Fibroblast of lung (primary cell): Measurements from ENCODE around the gene ARHGEF11. TPM values are rescaled to one million over a fixed set of nuclear protein-coding genes. Genes with fewer than 3 reads are reported as not detected.

Experiments
- DNase-seq, 2 donors: peaks; one replicate each; pipeline versions ENCODE4 v3.0.0 to v3.0.0-alpha.2; 2010; ENCODE audit warnings: low read depth in 2 of 2
- H2AFZ ChIP-seq: 2 replicates; pipeline ENCODE4 v1.5.1; 2012; ENCODE audit warnings: low read length, control low read depth, inconsistent platforms
- H3K27ac ChIP-seq: 2 replicates; pipeline ENCODE4 v1.5.1; 2011; ENCODE audit warnings: low read length, control low read depth; ENCODE audit not compliant: insufficient read depth
- H3K27me3 ChIP-seq: 2 replicates; pipeline ENCODE4 v1.5.1; 2011; ENCODE audit warnings: mild to moderate bottlenecking, low read length; ENCODE audit not compliant: control insufficient read depth, insufficient read depth
- H3K36me3 ChIP-seq: 2 replicates; pipeline ENCODE4 v1.5.1; 2011; ENCODE audit warnings: low read length; ENCODE audit not compliant: control insufficient read depth, insufficient read depth
- H3K4me1 ChIP-seq: 2 replicates; pipeline ENCODE4 v1.5.1; 2011; ENCODE audit warnings: low read length; ENCODE audit not compliant: control insufficient read depth, insufficient read depth; ENCODE audit errors: extremely low read depth
- H3K4me2 ChIP-seq: 2 replicates; pipeline ENCODE4 v1.5.1; 2011; ENCODE audit warnings: low read length, control low read depth; ENCODE audit not compliant: insufficient read depth; ENCODE audit errors: extremely low read depth
- H3K4me3 ChIP-seq, 4 experiments: fragments of 200-600 bp in 1 of 4; sonication (generic) in 1 of 4; replicated peaks in 1 of 4; 2 replicates each; pipeline ENCODE4 v1.5.1; 2011 to 2016; ENCODE audit warnings: low read length in 4 of 4, low read depth in 3 of 4, mild to moderate bottlenecking in 3 of 4, control low read depth in 2 of 4, inconsistent platforms in 1 of 4, mixed read lengths in 1 of 4; ENCODE audit not compliant: insufficient read depth in 1 of 4; ENCODE audit errors: control extremely low read depth in 1 of 4
- H3K79me2 ChIP-seq: 2 replicates; pipeline ENCODE4 v1.5.1; 2012; ENCODE audit warnings: mild to moderate bottlenecking, low read length, inconsistent platforms; ENCODE audit not compliant: control insufficient read depth, insufficient read depth
- H3K9ac ChIP-seq: 2 replicates; pipeline ENCODE4 v1.5.1; 2011; ENCODE audit warnings: mild to moderate bottlenecking, low read length, control low read depth; ENCODE audit not compliant: insufficient read depth
- H3K9me3 ChIP-seq: 2 replicates; pipeline ENCODE4 v1.5.1; 2012; ENCODE audit warnings: low read depth, low read length; ENCODE audit not compliant: control insufficient read depth, insufficient read depth
- H4K20me1 ChIP-seq: 2 replicates; pipeline ENCODE4 v1.5.1; 2011; ENCODE audit warnings: low read length; ENCODE audit not compliant: control insufficient read depth, insufficient read depth; ENCODE audit errors: extremely low read depth
- EZH2 ChIP-seq: IDR thresholded peaks from 2 replicates; pipeline ENCODE4 v1.5.1; 2012; ENCODE audit warnings: low read length, control low read depth, mild to moderate bottlenecking; ENCODE audit errors: missing control alignments
- polyA plus RNA-seq, 2 donors: library from polyadenylated mRNA; depleted of rRNA in 1 of 2; stranded (reverse) in 1 of 2; unstranded in 1 of 2; fragments of >200 nt; gene quantifications; 2 replicates each; pipeline ENCODE4 v1.2.1, GENCODE V29; 2011 to 2012; ENCODE audit warnings: missing spikeins in 1 of 2
- total RNA-seq: library from RNA; depleted of rRNA; stranded (reverse); fragments of >200 nt; gene quantifications from 2 replicates; pipeline ENCODE4 v1.2.1, GENCODE V29; 2014
- TF ChIP-seq, protein P1 (sequence below), 2 donors: IDR thresholded peaks in 1 of 2; conservative IDR thresholded peaks in 1 of 2; 1 replicate in 1 of 2; 2 replicates in 1 of 2; pipeline ENCODE4 v1.5.1; 2011 to 2012; ENCODE audit warnings: low read length in 2 of 2, control low read depth in 1 of 2, inconsistent platforms in 1 of 2, low read depth in 1 of 2, mild to moderate bottlenecking in 1 of 2

Gene ARHGEF11
- total and polyA plus RNA-seq, 2 donors (not counting 1 experiment from before 2014, with no cell fraction given), result 12.8 to 29.1 TPM

DNA sequence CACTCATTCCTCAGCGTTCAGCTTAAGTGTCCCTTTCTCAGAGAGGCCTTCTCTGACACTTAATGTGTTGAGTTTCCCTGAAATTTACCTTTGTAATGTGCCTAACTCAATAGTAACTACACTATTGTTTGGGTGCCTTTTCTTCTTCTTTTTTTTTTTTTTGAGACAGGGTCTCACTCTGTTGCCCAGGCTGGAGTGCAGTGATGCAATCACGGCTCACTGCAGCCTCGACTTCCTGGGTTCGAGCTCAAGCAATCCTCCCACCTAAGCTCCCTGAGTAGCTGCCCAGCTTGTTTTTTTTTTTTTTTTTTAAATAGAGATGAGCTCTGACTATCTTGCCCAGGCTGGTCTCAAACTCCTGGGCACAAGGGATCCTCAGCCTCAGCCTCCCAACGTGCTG is 50.1 kb downstream of the ARHGEF11 start:
- TF ChIP-seq, protein P1, sequence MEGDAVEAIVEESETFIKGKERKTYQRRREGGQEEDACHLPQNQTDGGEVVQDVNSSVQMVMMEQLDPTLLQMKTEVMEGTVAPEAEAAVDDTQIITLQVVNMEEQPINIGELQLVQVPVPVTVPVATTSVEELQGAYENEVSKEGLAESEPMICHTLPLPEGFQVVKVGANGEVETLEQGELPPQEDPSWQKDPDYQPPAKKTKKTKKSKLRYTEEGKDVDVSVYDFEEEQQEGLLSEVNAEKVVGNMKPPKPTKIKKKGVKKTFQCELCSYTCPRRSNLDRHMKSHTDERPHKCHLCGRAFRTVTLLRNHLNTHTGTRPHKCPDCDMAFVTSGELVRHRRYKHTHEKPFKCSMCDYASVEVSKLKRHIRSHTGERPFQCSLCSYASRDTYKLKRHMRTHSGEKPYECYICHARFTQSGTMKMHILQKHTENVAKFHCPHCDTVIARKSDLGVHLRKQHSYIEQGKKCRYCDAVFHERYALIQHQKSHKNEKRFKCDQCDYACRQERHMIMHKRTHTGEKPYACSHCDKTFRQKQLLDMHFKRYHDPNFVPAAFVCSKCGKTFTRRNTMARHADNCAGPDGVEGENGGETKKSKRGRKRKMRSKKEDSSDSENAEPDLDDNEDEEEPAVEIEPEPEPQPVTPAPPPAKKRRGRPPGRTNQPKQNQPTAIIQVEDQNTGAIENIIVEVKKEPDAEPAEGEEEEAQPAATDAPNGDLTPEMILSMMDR (conservative IDR thresholded peaks at IDR 0.05 in 1 of 2, IDR thresholded peaks at IDR 0.05 in 1 of 2; ENCODE audit: low read depth in 1 of 2, low read length in 2 of 2), result no peak
- no peak for TF ChIP-seq EZH2
- Histone ChIP-seq H3K9me3 (no peaks in the 10 kb centered on the region), H3K27me3 (no peaks in the 10 kb centered on the region), H3K9ac (no peak overlapping the region), H3K4me3 (no peak overlapping the region), H3K79me2 (no peaks in the 10 kb centered on the region), H3K4me1 (no peaks in the 10 kb centered on the region), H2AFZ (no peak overlapping the region), H4K20me1 (no peaks in the 10 kb centered on the region), H3K36me3 (no peaks in the 10 kb centered on the region), H3K4me2 (no peak overlapping the region), H3K27ac (no peak overlapping the region)
- no peak for DNase-seq

DNA sequence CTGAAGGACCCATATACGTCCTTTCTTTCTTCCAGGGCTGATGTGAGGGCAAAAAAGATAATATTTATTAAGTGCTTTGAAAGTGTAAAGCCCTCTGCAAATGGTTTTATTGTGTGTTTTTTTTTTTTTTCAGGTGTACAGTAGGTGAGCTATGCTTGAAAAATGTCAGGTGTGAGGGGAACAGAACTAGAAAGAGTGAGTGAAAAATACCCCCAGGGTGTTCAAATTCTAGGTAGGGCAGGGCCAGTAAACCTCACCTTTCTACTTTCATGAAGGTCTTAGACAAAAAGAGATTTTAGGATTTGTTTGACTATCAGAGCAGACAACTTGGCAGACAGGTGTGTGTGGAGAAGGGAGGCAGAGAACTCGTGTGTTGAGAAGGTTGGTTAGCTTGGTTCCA is 51.3 kb downstream of the ARHGEF11 start:
- Histone ChIP-seq H3K4me2 (no peak overlapping the region), H3K27me3 (no peaks in the 10 kb centered on the region), H3K4me3 (no peak overlapping the region), H3K79me2 (no peaks in the 10 kb centered on the region), H4K20me1 (no peaks in the 10 kb centered on the region), H2AFZ (no peak overlapping the region), H3K27ac (no peak overlapping the region), H3K4me1 (no peaks in the 10 kb centered on the region), H3K36me3 (no peaks in the 10 kb centered on the region), H3K9ac (no peak overlapping the region), H3K9me3 (no peaks in the 10 kb centered on the region)
- no peak for DNase-seq
- TF ChIP-seq, protein P1 (conservative IDR thresholded peaks at IDR 0.05 in 1 of 2, IDR thresholded peaks at IDR 0.05 in 1 of 2; ENCODE audit: low read depth in 1 of 2, low read length in 2 of 2), result no peak

DNA sequence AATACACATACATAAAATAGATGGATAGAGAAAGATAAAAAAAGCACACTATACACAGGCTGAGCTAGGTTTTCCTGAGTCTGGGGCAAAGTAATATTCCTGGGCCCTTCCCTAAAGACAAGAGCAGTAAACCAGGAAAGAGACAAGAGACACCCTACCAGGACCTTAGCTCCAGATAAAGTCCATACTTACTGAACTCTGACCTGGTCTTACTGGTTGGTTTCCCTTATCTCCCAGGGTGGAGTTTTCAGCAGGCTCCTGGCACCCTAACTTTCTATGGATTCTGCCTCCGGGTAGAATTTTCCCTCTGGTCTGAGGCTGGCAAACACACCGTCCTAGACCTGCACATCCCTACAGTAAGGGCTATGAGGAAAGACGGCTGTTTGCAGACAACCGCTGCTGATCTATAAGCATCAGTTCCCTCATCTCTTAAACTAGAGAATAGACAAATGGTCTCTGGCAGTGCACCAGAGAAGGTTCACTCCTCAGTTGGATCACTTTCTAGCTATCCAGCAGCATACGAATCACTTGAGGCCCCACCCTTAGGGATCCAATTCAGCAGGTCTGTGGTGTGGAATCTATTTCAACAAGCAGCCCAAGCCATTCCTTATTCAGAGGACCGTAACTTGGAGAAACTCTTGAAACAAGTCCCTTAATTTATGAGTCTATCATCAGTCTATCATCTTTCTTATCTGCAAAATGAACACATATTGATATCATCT is 52.0 kb downstream of the ARHGEF11 start:
- Histone ChIP-seq H3K4me3 (no peak overlapping the region), H3K27ac (no peak overlapping the region), H3K9ac (no peak overlapping the region), H3K79me2 (no peaks in the 10 kb centered on the region), H3K36me3 (no peaks in the 10 kb centered on the region), H3K27me3 (no peaks in the 10 kb centered on the region), H3K9me3 (no peaks in the 10 kb centered on the region), H3K4me1 (no peaks in the 10 kb centered on the region), H3K4me2 (no peak overlapping the region), H2AFZ (no peak overlapping the region), H4K20me1 (no peaks in the 10 kb centered on the region)
- DNase-seq, result no peak
- TF ChIP-seq EZH2, result no peak
- TF ChIP-seq, protein P1 (conservative IDR thresholded peaks at IDR 0.05 in 1 of 2, IDR thresholded peaks at IDR 0.05 in 1 of 2; ENCODE audit: low read depth in 1 of 2, low read length in 2 of 2), result no peak
